ENCODE data around the gene GPRIN2. TPM values are rescaled to one million over a fixed set of nuclear protein-coding genes. Genes with fewer than 3 reads are reported as not detected.
A peak's percentile ranks its signal among the peaks of the same experiment; 100 is the strongest.
"Not testable (repeated sequence)": the region's sequence is repeated elsewhere in the genome, so short reads cannot be mapped to it uniquely, and the experiment has no call there.

GPRIN2 gene
- total RNA-seq, 2 donors from 2014 or later: 0.26 to 0.67 TPM

DNA sequence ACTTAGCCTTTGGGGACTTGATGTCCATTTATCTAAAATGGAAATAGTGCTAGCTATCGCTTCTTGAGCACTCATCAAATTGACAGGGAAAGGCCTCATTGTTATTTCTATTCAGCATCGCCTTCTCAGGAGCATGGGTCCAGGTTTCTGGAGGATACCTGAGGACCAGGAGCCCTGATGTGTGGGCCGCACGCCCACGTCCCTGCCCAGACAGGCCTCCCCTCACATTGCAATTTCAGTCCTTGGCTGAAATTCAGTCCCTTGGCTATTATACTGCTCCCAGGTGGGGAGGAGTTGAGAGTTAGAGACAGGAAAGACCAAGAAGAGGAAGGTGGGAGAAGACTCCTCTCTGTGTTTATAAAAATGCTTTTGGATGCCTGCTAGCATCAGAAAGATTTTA lies 38.9 kb downstream of the GPRIN2 start:
- Histone ChIP-seq H3K27ac (no peak overlapping the region), H3K4me1 (no peaks in the 10 kb centered on the region), H3K36me3 (no peaks in the 10 kb centered on the region), H3K27me3 (no peaks in the 10 kb centered on the region), H3K9me3 (no peaks in the 10 kb centered on the region), H3K4me3 (no peak overlapping the region)
- no peak for DNase-seq (ENCODE audit: low spot score)
- TF ChIP-seq, protein P1, sequence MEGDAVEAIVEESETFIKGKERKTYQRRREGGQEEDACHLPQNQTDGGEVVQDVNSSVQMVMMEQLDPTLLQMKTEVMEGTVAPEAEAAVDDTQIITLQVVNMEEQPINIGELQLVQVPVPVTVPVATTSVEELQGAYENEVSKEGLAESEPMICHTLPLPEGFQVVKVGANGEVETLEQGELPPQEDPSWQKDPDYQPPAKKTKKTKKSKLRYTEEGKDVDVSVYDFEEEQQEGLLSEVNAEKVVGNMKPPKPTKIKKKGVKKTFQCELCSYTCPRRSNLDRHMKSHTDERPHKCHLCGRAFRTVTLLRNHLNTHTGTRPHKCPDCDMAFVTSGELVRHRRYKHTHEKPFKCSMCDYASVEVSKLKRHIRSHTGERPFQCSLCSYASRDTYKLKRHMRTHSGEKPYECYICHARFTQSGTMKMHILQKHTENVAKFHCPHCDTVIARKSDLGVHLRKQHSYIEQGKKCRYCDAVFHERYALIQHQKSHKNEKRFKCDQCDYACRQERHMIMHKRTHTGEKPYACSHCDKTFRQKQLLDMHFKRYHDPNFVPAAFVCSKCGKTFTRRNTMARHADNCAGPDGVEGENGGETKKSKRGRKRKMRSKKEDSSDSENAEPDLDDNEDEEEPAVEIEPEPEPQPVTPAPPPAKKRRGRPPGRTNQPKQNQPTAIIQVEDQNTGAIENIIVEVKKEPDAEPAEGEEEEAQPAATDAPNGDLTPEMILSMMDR (IDR thresholded peaks at IDR 0.05): no peak

DNA sequence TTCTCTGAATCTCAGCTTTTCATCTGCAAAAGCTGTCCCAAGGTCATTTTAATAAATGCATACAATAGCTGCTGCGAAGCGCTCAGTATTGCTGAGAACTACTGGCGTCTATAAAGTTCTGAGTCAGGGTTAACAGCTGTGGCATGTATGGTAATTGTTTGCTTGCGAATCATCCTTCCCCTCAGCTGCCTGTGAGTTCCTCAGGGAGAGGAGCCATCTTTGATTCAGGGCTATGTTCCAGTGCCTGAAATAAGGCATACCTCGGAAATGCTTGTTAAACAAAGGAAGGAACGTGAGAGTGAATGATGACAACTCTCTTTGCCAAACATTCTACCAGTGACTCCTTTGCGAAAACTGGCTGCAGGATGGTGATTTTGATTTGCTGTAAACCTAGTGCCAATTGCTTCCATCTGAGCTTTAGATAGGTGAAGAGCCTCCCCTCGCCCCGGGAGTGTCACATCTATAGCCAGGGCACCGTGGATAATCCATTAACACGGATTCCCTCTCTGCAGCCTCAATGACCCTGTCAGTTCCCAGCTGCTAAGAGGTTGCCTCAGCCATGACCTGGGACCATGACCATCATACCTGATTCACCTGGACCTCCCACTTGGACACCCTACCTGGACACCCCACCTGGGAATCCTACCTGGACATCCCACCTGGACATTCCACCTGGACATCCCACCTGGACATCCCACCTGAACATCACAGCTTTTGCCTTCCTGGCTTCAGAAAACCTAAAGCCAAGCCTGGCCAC lies 39.6 kb downstream of the GPRIN2 start:
- H3K27me3 ChIP-seq: no peaks in the 10 kb centered on the region
- TF ChIP-seq, protein P1 (IDR thresholded peaks at IDR 0.05): no peak
- DNase-seq (ENCODE audit: low spot score): no peak

DNA sequence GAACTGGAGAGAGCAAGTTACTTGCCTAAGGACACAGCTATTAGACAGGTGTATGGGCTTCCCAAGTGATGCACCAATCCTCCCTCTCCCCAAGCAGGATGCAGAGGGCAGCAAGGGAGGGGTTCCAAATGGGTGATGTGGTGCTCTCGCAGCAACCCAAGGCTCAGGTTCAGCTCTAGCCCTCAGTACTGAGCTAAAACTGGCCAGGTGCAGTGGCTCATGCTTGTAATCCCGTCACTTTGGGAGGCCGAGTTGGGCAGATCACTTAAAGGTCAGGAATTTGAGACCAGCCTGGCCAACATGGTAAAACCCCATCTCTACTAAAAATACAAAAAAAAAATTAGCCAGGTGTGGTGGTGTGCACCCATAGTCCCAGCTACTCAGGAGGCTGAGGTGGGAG lies 40.7 kb downstream of the GPRIN2 start:
- no peak overlapping the region for H3K4me3 ChIP-seq
- TF ChIP-seq, protein P1 (IDR thresholded peaks at IDR 0.05): no peak
- no peaks in the 10 kb centered on the region for H3K4me1 ChIP-seq
- no peaks in the 10 kb centered on the region for H3K27me3 ChIP-seq
- no peak for DNase-seq (ENCODE audit: low spot score)
- no peaks in the 10 kb centered on the region for H3K36me3 ChIP-seq
- no peak overlapping the region for H3K27ac ChIP-seq
- no peaks in the 10 kb centered on the region for H3K9me3 ChIP-seq

More for the DNA sequence above, 39.6 kb downstream of the GPRIN2 start:
- H3K9me3 ChIP-seq: no peaks in the 10 kb centered on the region
- H3K4me1 ChIP-seq: no peaks in the 10 kb centered on the region
- no peak overlapping the region for H3K4me3 ChIP-seq
- no peak overlapping the region for H3K27ac ChIP-seq
- H3K36me3 ChIP-seq: no peaks in the 10 kb centered on the region

DNA sequence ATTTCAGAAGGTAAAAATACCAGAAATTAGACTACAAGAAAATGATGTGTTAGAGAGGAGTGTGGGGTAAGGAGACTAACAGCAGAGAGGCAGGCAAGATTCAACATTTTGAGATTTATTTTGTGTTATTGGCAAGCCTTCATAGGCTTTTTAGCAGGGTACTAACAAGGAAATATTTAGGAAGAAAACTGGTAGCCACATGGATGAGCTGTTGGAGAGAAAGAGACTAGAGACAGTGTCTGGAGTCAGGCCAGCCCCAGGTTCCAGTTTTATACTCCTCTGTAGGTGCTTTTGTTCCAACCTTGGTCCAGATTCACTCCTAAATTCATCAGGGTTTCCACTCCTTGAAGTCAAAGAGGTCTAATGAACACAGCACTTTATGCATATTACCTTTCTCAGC lies 41.1 kb downstream of the GPRIN2 start:
- TF ChIP-seq, protein P1 (IDR thresholded peaks at IDR 0.05): no peak

DNA sequence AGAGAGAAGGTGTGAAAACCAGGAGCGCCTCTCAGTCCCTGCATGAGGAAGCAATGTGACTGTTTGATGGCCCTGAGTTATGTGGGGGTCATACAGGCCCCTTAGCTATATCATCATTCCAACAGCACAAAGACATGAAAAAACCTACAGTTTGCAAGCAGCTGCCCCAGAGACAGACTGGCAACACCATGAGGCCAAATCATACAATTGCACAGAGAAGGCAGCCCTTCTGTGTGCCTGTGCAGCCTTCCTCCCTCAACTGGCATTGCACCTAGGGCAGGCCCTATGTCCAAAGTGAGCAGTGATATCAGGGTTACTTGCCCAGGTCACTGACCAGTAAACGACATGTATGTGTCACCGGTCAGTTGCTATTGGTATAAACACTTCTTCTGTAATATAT lies 41.6 kb downstream of the GPRIN2 start:
- H3K27me3 ChIP-seq: no peaks in the 10 kb centered on the region
- TF ChIP-seq, protein P1 (IDR thresholded peaks at IDR 0.05): no peak
- no peak for DNase-seq (ENCODE audit: low spot score)
- no peaks in the 10 kb centered on the region for H3K9me3 ChIP-seq
- H3K27ac ChIP-seq: no peak overlapping the region
- H3K4me1 ChIP-seq: no peaks in the 10 kb centered on the region
- no peak overlapping the region for H3K4me3 ChIP-seq
- H3K36me3 ChIP-seq: no peaks in the 10 kb centered on the region

More for the DNA sequence above, 41.1 kb downstream of the GPRIN2 start:
- Histone ChIP-seq H3K4me1 (no peaks in the 10 kb centered on the region), H3K27ac (no peak overlapping the region), H3K4me3 (no peak overlapping the region), H3K9me3 (no peaks in the 10 kb centered on the region), H3K36me3 (no peaks in the 10 kb centered on the region), H3K27me3 (no peaks in the 10 kb centered on the region)
- no peak for DNase-seq (ENCODE audit: low spot score)

DNA sequence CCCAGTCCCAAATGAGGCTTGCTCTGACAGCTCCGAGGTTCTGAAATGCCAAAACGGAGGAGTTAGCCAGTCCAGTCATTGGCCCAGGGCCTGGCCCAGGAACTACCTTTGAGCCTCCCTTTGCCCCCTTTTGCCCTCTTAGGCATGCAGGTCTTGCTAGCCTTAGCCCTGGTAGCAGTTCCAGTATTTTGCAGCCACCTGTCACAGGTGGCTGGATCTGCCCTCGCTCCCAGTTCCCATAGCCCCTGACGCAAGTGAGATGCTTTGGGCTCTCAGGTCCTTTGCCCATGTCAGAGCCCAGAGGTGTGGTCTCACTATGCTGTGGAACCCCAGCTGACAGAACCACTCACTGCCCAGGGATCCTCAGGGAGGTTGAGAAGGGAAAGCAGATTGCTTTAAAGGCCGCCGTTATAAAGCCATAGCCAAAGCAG lies 42.0 kb downstream of the GPRIN2 start:
- Histone ChIP-seq H3K4me3 (no peak overlapping the region), H3K27ac (no peak overlapping the region), H3K36me3 (no peaks in the 10 kb centered on the region), H3K4me1 (no peaks in the 10 kb centered on the region), H3K27me3 (no peaks in the 10 kb centered on the region), H3K9me3 (no peaks in the 10 kb centered on the region)
- TF ChIP-seq, protein P1 (IDR thresholded peaks at IDR 0.05): no peak
- peak; percentile 55 for DNase-seq (ENCODE audit: low spot score)

DNA sequence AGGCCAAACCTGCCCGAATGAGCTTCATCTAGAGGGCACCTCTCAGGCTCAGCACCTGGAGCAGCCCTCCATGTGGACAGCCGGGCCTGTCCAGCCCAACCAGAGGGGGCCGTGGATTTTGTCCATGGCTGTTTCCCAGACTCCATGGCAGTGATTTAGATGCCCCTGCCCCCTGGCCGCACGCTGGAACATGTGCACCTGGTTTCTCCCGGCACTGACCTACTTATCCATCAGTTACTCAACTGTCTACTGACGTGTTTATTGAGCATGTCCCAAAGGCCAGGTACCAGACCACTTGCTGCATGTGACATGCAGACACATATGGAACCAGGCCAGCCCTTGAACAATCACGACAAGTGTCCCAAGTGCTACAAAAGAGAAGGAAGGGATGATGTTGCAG lies 43.1 kb downstream of the GPRIN2 start:
- H3K9me3 ChIP-seq; H3K4me3 ChIP-seq; H3K27ac ChIP-seq; DNase-seq (ENCODE audit: low spot score); H3K4me1 ChIP-seq; H3K36me3 ChIP-seq; H3K27me3 ChIP-seq: not testable (repeated sequence)

DNA sequence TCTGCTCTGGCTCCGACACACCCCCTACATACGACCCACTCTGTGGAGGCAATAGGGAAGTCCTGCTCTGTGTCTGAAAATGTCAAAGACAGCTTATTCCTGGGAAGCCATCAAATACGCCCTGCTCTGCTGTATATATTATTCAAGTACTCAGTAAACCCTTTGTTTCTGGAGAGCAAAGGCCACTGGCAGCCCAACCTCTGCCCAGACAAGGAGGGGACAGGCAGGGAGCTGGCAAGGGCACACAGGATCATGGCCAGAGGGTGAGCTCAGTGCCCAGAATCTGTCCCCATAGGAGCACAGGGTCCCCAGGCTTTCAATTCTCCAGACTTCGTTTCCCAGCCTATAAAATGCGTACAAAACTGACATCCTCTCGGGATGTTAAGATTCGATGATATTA lies 43.7 kb downstream of the GPRIN2 start:
- H3K4me1 ChIP-seq: not testable (repeated sequence)

DNA sequence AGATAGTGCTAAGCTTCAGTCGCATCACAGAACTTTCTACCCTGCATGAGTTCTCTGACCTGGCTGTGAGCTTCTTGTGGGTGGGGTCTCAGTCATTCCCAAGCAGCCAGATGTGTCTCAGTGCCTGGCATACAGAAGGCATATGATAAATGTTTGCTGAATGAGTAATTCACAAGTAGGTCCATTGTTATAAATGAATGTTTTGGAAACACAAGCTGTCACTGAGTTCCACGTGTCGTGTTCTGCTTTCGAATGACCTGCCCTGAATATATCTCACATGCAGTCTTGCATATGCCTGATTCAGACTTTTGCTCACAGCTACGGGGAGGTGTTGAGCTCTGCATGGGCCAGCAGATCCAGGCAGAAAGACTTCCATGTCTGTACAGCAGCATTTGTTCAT lies 44.5 kb downstream of the GPRIN2 start:
- H3K27me3 ChIP-seq; H3K36me3 ChIP-seq; H3K4me1 ChIP-seq; DNase-seq (ENCODE audit: low spot score); H3K27ac ChIP-seq; H3K4me3 ChIP-seq; H3K9me3 ChIP-seq: not testable (repeated sequence)

More for the DNA sequence above, 43.7 kb downstream of the GPRIN2 start:
- H3K4me3 ChIP-seq; H3K27ac ChIP-seq; H3K36me3 ChIP-seq; H3K9me3 ChIP-seq; H3K27me3 ChIP-seq; DNase-seq (ENCODE audit: low spot score): not testable (repeated sequence)

Measured in right atrium auricular region (tissue), 2 donors.